ENCODE data around the gene DSCAML1.

DNA sequence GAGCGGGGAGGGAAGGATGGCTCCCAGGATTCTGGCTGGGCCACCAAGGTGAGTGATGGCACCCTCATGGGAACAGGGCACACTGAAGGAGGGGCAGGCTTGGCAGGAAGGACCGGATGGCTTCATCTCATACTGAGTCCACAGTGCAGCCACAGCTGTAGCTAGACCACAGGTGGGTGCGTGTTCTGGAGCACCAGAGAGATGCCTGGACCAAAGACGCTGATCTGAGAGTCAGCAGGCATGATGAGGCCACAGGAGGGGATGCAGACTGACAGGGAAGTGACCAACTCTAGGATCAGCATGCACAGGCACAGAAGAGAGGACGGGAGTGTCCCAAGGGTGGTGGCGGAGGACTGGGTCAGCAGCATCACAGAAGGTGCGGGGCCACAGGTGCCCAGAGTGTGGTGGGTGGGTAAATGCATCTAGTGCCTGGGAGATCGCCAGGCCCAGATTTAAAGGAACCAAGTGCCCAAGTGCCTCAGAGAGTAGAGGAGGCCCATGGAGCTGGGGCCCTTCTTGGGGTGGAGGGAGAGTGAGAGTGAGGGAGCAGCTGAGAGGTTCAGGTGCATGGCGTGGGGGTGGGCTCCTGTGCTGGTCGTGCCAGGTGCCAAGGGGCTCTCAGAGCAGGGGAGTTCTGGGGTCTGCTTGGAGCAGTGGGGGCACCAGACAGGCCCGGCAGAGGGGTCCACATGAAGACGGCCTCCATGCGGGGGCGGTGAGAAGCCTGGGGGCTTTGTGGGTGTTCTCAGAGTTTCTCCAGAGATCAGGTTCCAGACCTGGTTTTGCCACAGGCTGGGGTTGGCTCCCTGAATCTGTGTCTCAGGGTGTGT, 355.7 kb downstream of the DSCAML1 start:
- TF ChIP-seq, protein P1, sequence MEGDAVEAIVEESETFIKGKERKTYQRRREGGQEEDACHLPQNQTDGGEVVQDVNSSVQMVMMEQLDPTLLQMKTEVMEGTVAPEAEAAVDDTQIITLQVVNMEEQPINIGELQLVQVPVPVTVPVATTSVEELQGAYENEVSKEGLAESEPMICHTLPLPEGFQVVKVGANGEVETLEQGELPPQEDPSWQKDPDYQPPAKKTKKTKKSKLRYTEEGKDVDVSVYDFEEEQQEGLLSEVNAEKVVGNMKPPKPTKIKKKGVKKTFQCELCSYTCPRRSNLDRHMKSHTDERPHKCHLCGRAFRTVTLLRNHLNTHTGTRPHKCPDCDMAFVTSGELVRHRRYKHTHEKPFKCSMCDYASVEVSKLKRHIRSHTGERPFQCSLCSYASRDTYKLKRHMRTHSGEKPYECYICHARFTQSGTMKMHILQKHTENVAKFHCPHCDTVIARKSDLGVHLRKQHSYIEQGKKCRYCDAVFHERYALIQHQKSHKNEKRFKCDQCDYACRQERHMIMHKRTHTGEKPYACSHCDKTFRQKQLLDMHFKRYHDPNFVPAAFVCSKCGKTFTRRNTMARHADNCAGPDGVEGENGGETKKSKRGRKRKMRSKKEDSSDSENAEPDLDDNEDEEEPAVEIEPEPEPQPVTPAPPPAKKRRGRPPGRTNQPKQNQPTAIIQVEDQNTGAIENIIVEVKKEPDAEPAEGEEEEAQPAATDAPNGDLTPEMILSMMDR (IDR thresholded peaks at IDR 0.05), result no peak
- TF ChIP-seq POLR2A (IDR thresholded peaks at IDR 0.05) (no peak), EP300 (IDR thresholded peaks at IDR 0.05) (no peak)

Data from upper lobe of left lung (tissue), 4 donors.